Measurements from ENCODE around the gene ADAMTS4.

GRCh38 chr1:161158316-161159010 is 40.4 kb downstream of the ADAMTS4 start:
- no peak for TF ChIP-seq POLR2A (IDR thresholded peaks at IDR 0.05)
- TF ChIP-seq CTCF (IDR thresholded peaks at IDR 0.05), result no peak
